Heart left ventricle (tissue), 16 donors: ENCODE data around the gene NTRK1. TPM values are rescaled to one million over a fixed set of nuclear protein-coding genes. Genes with fewer than 3 reads are reported as not detected.

Experiments
- ATAC-seq, 4 donors: fragments of 200-7000 bp; cut with Tn5 transposase; one replicate each; pipeline ENCODE4 v1.9.1; 2020 to 2022; ENCODE audit warnings: moderate library complexity in 4 of 4, mild to moderate bottlenecking in 3 of 4, moderate number of reproducible peaks in 1 of 4
- DNase-seq, 5 donors: peaks; one replicate each; pipeline ENCODE4 v3.0.0-alpha.2; 2020
- H3K27ac ChIP-seq, 12 donors: fragments of 200-600 bp; sonication (generic) in 4 of 12; one replicate each; pipeline versions ENCODE4 v1.5.0 to v1.8.0; 2016 to 2022; ENCODE audit warnings: mild to moderate bottlenecking in 2 of 12
- H3K27me3 ChIP-seq, 9 donors: fragments of 200-600 bp; sonication (generic) in 2 of 9; one replicate each; pipeline versions ENCODE4 v1.5.1 to v1.8.0; 2016 to 2022; ENCODE audit warnings: mild to moderate bottlenecking in 3 of 9
- H3K36me3 ChIP-seq, 9 donors: fragments of 200-600 bp; sonication (generic) in 2 of 9; one replicate each; pipeline versions ENCODE4 v1.5.0 to v1.8.0; 2018 to 2022; ENCODE audit warnings: mild to moderate bottlenecking in 2 of 9
- H3K4me1 ChIP-seq, 12 donors: fragments of 200-600 bp; sonication (generic) in 4 of 12; one replicate each; pipeline versions ENCODE4 v1.5.0 to v1.8.0; 2016 to 2022; ENCODE audit warnings: mild to moderate bottlenecking in 3 of 12
- H3K4me3 ChIP-seq, 12 donors: fragments of 200-600 bp; sonication (generic) in 4 of 12; one replicate each; pipeline versions ENCODE4 v1.5.0 to v1.8.0; 2017 to 2022; ENCODE audit warnings: mild to moderate bottlenecking in 9 of 12, moderate library complexity in 4 of 12
- H3K9me3 ChIP-seq, 12 donors: fragments of 200-600 bp; sonication (generic) in 4 of 12; one replicate each; pipeline versions ENCODE4 v1.5.0 to v1.8.0; 2016 to 2022; ENCODE audit warnings: mild to moderate bottlenecking in 1 of 12
- CTCF ChIP-seq, 12 donors: fragments of 200-600 bp; sonication (generic) in 4 of 12; IDR thresholded peaks; one replicate each; pipeline versions ENCODE4 v1.5.0 to v1.8.0; 2018 to 2022; ENCODE audit warnings: antibody characterized with exemption in 12 of 12, mild to moderate bottlenecking in 5 of 12
- POLR2A ChIP-seq, 2 donors: fragments of 450-650 bp; IDR thresholded peaks; one replicate each; pipeline ENCODE4 v1.6.1; 2017; ENCODE audit warnings: antibody characterized with exemption in 2 of 2, mild to moderate bottlenecking in 2 of 2, moderate library complexity in 2 of 2
- WGBS, 4 donors: extraction: QIAGEN DNeasy Blood & Tissue Kit in 2 of 4; methylation state at CpG; one replicate each; pipeline versions ENCODE4 v1.1.5 to v1.1.7; 2013 to 2018; 5-methylcytosine and 5-hydroxymethylcytosine counted together
- intact Hi-C, 10 donors: fragments of 100-400 bp; cut with DNase I; formaldehyde crosslinking; loops; one replicate each; pipeline versions ENCODE4 v1.11.1 to v1.14.2; 2022
- polyA plus RNA-seq, 2 donors: library from polyadenylated mRNA; stranded (reverse); fragments of 200-250 nt; gene quantifications; one replicate each; pipeline ENCODE4 v1.2.3, GENCODE V29; 2013
- total RNA-seq, 9 donors: library from RNA; depleted of rRNA in 2 of 9; stranded (reverse); fragments of >200 nt in 2 of 9; fragmentation: NEBNext Ultra II Directional in 3 of 9; extraction: Animal tissue kit (Norgen Biotek cat#: 25700) in 3 of 9; gene quantifications; one replicate each; pipeline versions ENCODE4 v1.1.0 to v1.2.4, GENCODE V29; 2016 to 2023
- donor health status: ischemic (EF 13 %, LVEDD 7.1; RV severe dilation, severe dysfunction).
- donor health status: healthy with polysubstance abuse.
- donor health status: DM: no; HTN: yes; CAD: no.
- donor health status: DM: no; HTN: no; CAD: no.
- donor health status: ischemic (EF 25% LVEDD 6.9; RV normal size, moderate dysfunction).
- donor health status: ischemic (EF 25% LVEDD 5.7; RV mildly dilated, moderate dysfunction).
- donor health status: healthy.
- donor health status: DM: yes; HTN: yes; CAD: no.
- donor health status: ischemic (EF 35%, LVEDD 5.7; RV mildly dilated, moderate dysfunction).
- donor health status: nonischemic (EF 11% LVEDD 7.7; RV severe dilation, severe dysfunction).
- donor health status: DM: yes; HTN: yes; CAD: no.
- donor health status: PGD.
- donor health status: ischemic (EF 29% LVEDD 5.4; RV normal size, mild dysfunction).
- donor health status: nonischemic (EF 23%, LVEDD 6.1; RV moderate dilation, normal function).

The NTRK1 gene
- total and polyA plus RNA-seq, 11 donors = 0.22 to 1.6 (median 1.1) TPM

DNA sequence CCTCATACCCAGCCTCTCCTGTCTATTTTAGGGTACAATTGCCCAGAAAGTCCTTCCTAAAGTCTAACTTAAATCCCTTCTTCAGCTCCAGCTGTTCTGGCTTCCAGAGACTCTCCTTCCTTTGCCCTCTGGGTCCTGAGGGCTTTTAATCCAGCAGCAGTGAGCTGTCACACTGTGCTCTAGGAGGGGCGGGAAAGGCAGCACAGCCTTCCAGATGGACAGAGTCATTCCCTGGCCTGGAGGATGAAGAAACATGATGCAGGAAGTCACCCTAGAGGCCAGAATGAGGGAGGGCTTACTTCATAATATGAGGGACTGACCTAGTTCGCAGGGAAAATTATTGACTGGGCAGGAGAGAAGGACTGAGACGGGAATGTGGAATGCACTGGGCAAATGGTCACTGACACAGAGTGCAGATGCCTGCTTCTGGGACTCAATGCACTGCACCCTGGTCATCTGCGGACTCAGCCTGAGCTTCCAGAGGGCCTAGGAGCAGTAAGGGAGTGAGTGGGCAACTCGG is 45.3 kb upstream of the NTRK1 start:
- peak; percentile 65 to 88 (median 86) for ATAC-seq
- DNase-seq = peak; percentile 74 to 86 (median 78)
- peak overlapping the region in 11 of 12 donors; percentile 62 to 90 (median 79) for H3K27ac ChIP-seq
- 58 to 77% (median 65%) methylated on average over 5 of the region's 5 CpGs for WGBS, 4 donors
- no peaks in the 10 kb centered on the region for H3K9me3 ChIP-seq
- peaks cover 0 to 9% (median 0%) of the 10 kb centered on the region in 9 donors for H3K36me3 ChIP-seq
- H3K27me3 ChIP-seq = peaks cover 0 to 8% (median 0%) of the 10 kb centered on the region in 9 donors
- peaks cover 5 to 37% (median 18%) of the 10 kb centered on the region in 12 donors for H3K4me1 ChIP-seq
- peak in 1 of 2 donors; percentile 58 for TF ChIP-seq POLR2A (IDR thresholded peaks at IDR 0.05)
- peak in 1 of 12 donors; percentile 11 for TF ChIP-seq CTCF (IDR thresholded peaks at IDR 0.05)
- intact Hi-C loops = no loop called here
- peak overlapping the region in 10 of 12 donors; percentile 10 to 55 (median 48) for H3K4me3 ChIP-seq

DNA sequence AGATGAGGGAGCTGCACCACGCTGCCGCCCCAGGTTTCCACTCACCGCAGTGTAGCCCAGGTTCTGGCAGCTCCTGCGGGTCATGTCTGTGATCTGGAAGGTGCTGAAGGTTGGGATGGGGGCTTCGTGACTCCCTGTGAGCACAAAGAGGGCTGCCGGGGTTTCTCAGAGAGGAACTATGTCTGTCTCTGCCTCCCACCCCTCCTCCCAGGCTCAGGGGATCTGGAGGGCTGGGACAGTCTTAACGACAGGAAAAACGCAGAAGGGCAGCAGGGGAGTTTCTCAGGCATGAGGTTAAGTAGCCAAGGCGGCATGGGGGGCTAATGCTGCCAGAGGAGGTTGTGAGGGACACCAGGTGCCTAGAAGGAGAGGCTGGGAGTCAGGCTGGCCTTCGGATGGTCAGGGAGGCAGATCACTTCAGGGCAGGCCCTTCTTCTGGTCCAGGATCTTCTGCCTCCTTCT is 44.7 kb upstream of the NTRK1 start:
- H3K9me3 ChIP-seq = no peaks in the 10 kb centered on the region
- H3K27me3 ChIP-seq = peaks cover 0 to 8% (median 0%) of the 10 kb centered on the region in 9 donors
- peak in 1 of 4 donors; percentile 10 for ATAC-seq
- peaks cover 0 to 9% (median 0%) of the 10 kb centered on the region in 9 donors for H3K36me3 ChIP-seq
- peak overlapping the region in 11 of 12 donors; percentile 3 to 55 (median 48) for H3K4me3 ChIP-seq
- TF ChIP-seq POLR2A (IDR thresholded peaks at IDR 0.05) (no peak), CTCF (IDR thresholded peaks at IDR 0.05) (no peak)
- H3K27ac ChIP-seq = peak overlapping the region; percentile 39 to 90 (median 78)
- intact Hi-C loops = no loop called here
- WGBS, 4 donors = 48 to 62% (median 56%) methylated on average over 10 of the region's 10 CpGs
- DNase-seq = peak in 1 of 5 donors; percentile 43
- peaks cover 5 to 37% (median 18%) of the 10 kb centered on the region in 12 donors for H3K4me1 ChIP-seq

GRCh38 chr1:156816561-156817328 is 43.9 kb upstream of the NTRK1 start, which contains the start of gene SH2D2A:
SH2D2A (minus strand) TSS chr1:156816848; CDS start chr1:156816708, 140 bp downstream.
- H3K4me1 ChIP-seq = peaks cover 5 to 37% (median 18%) of the 10 kb centered on the region in 12 donors
- intact Hi-C loops = no loop called here
- 30 to 40% (median 34%) methylated on average over 10 of the region's 10 CpGs for WGBS, 4 donors
- peak within 1 kb of the TSS; percentile 39 to 90 (median 78) for H3K27ac ChIP-seq
- ATAC-seq (peak; percentile 20 to 67 (median 34)), DNase-seq (peak; percentile 60 to 73 (median 71))
- no peak for TF ChIP-seq CTCF (IDR thresholded peaks at IDR 0.05)
- TF ChIP-seq POLR2A (IDR thresholded peaks at IDR 0.05) = no peak
- H3K36me3 ChIP-seq = peaks cover 0 to 9% (median 0%) of the 10 kb centered on the region in 9 donors
- peak within 1 kb of the TSS in 11 of 12 donors; percentile 3 to 55 (median 48) for H3K4me3 ChIP-seq
- H3K9me3 ChIP-seq = no peaks in the 10 kb centered on the region
- peaks cover 0 to 8% (median 0%) of the 10 kb centered on the region in 9 donors for H3K27me3 ChIP-seq

DNA sequence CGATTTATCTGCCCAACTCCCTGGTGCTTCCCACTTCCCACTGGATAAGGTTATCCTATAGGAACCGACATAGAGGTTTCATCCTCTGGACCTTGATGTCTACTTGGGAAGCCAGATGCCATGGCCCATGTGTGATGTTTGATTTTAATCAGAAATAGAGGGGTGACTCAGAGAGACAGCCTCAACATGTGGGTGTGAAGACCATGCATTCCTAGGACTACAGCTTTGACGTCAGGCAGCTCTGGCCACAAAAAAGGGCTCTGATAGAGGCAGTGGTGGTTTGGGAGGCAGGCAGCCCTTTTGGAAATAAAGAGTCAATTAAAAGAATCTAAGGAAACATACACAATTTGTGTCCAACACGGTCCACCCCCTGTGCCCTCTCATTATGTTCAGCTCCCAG is 38.9 kb upstream of the NTRK1 start:
- Histone ChIP-seq H3K4me1 (peaks cover 0 to 9% (median 0%) of the 10 kb centered on the region in 12 donors), H3K9me3 (no peaks in the 10 kb centered on the region), H3K36me3 (no peaks in the 10 kb centered on the region), H3K27ac (no peak overlapping the region), H3K27me3 (no peaks in the 10 kb centered on the region), H3K4me3 (no peak overlapping the region)
- TF ChIP-seq CTCF (IDR thresholded peaks at IDR 0.05) (no peak), POLR2A (IDR thresholded peaks at IDR 0.05) (no peak)
- intact Hi-C loops = no loop called here
- DNase-seq (no peak), ATAC-seq (peak in 1 of 4 donors; percentile 67)
- 65 to 71% (median 69%) methylated on average over 4 of the region's 4 CpGs for WGBS, 4 donors
